ENCODE measurements around the gene USP30. TPM values are rescaled to one million over a fixed set of nuclear protein-coding genes. Genes with fewer than 3 reads are reported as not detected.

Gene USP30
- total RNA-seq, 3 donors from 2014 or later, result 18.2 to 32.0 (median 26.9) TPM

GRCh38 chr12:109087250-109087649 lies 34.9 kb downstream of the USP30 start:
- peaks cover 4% of the 10 kb centered on the region for H3K36me3 ChIP-seq (ENCODE audit: low read depth)

GRCh38 chr12:109088818-109089217 lies 36.4 kb downstream of the USP30 start:
- H3K4me1 ChIP-seq (ENCODE audit: low read depth), result peaks cover 8% of the 10 kb centered on the region
- ATAC-seq, result no peak
- intact Hi-C loops (cut with DNase I, micrococcal nuclease), result no loop called here
- H3K4me3 ChIP-seq, result no peak overlapping the region
- TF ChIP-seq CTCF (IDR thresholded peaks at IDR 0.05), result no peak
- peaks cover 4% of the 10 kb centered on the region for H3K36me3 ChIP-seq (ENCODE audit: low read depth)
- DNase-seq, result no peak
- no peaks in the 10 kb centered on the region for H3K9me3 ChIP-seq

More at GRCh38 chr12:109087250-109087649, 34.9 kb downstream of the USP30 start:
- DNase-seq, result no peak
- Histone ChIP-seq H3K9me3 (no peaks in the 10 kb centered on the region), H3K4me3 (no peak overlapping the region), H3K4me1 (ENCODE audit: low read depth) (peaks cover 1% of the 10 kb centered on the region)
- no peak for TF ChIP-seq CTCF (IDR thresholded peaks at IDR 0.05)
- peak; percentile 69 for ATAC-seq
- intact Hi-C loops (cut with DNase I, micrococcal nuclease), result no loop called here

GRCh38 chr12:109089683-109090082 lies 37.3 kb downstream of the USP30 start:
- TF ChIP-seq CTCF (IDR thresholded peaks at IDR 0.05), result no peak
- DNase-seq (no peak), ATAC-seq (no peak)
- H3K4me3 ChIP-seq, result no peak overlapping the region
- H3K36me3 ChIP-seq (ENCODE audit: low read depth), result peaks cover 4% of the 10 kb centered on the region
- no peaks in the 10 kb centered on the region for H3K9me3 ChIP-seq
- H3K4me1 ChIP-seq (ENCODE audit: low read depth), result peaks cover 8% of the 10 kb centered on the region
- intact Hi-C loops (cut with DNase I, micrococcal nuclease), result loop anchor here in 1 of 2 donors (10.0 kb wide), 1 partner anchor 525 kb away; the partner anchor contains the start of genes ISCU and SART3

GRCh38 chr12:109092497-109093021 lies 40.2 kb downstream of the USP30 start:
- no peaks in the 10 kb centered on the region for H3K9me3 ChIP-seq
- ATAC-seq (no peak), DNase-seq (no peak)
- H3K4me1 ChIP-seq (ENCODE audit: low read depth), result peaks cover 13% of the 10 kb centered on the region
- intact Hi-C loops (cut with DNase I, micrococcal nuclease), result loop anchor here in 1 of 2 donors (10.0 kb wide), 1 partner anchor 528 kb away; the partner anchor contains the start of genes ISCU and SART3
- no peak for TF ChIP-seq CTCF (IDR thresholded peaks at IDR 0.05)
- H3K4me3 ChIP-seq, result no peak overlapping the region
- peaks cover 4% of the 10 kb centered on the region for H3K36me3 ChIP-seq (ENCODE audit: low read depth)

- DNase-seq, result peak; percentile 95 to 96 (median 95)
- Histone ChIP-seq H3K9me3 (no peaks in the 10 kb centered on the region), H3K36me3 (ENCODE audit: low read depth) (peaks cover 3% of the 10 kb centered on the region), H3K4me1 (ENCODE audit: low read depth) (peaks cover 15% of the 10 kb centered on the region), H3K4me3 (no peak within 1 kb of the TSS)
- peak; percentile 88 for ATAC-seq
- intact Hi-C loops (cut with DNase I, micrococcal nuclease), result loop anchor here in 1 of 2 donors (10.0 kb wide), 1 partner anchor 528 kb away; the partner anchor contains the start of genes ISCU and SART3
- TF ChIP-seq CTCF (IDR thresholded peaks at IDR 0.05), result peak; percentile 98
Observed at GRCh38 chr12:109093022-109093918, 40.9 kb downstream of the USP30 start, which contains the start of gene ALKBH2. Gene ALKBH2, minus strand, starts transcription at chr12:109093472. Its CDS starts 686 bp downstream, at chr12:109092786.

Data from mucosa of descending colon (tissue), 3 donors.